Stomach (tissue), 4 donors: ENCODE data around the gene SERPINF2.

Experiments
- EP300 ChIP-seq: sonication (generic); formaldehyde crosslinking; IDR thresholded peaks from one replicate; pipeline ENCODE4 v1.6.1; 2017; ENCODE audit warnings: antibody characterized with exemption
- POLR2A ChIP-seq, 4 donors: fragments of 450-650 bp; IDR thresholded peaks; one replicate each; pipeline ENCODE4 v1.6.1; 2016; ENCODE audit warnings: antibody characterized with exemption in 4 of 4, control low read depth in 2 of 4, mild to moderate bottlenecking in 1 of 4, moderate library complexity in 1 of 4
- TF ChIP-seq, protein P1 (sequence below), 7 experiments: fragments of 450-650 bp in 4 of 7; fragments of 200-600 bp in 3 of 7; sonication (generic) in 3 of 7; IDR thresholded peaks; one replicate each; pipeline ENCODE4 v1.5.1; 2016 to 2019; ENCODE audit warnings: antibody characterized with exemption in 7 of 7, control low read depth in 2 of 7, mild to moderate bottlenecking in 1 of 7

DNA sequence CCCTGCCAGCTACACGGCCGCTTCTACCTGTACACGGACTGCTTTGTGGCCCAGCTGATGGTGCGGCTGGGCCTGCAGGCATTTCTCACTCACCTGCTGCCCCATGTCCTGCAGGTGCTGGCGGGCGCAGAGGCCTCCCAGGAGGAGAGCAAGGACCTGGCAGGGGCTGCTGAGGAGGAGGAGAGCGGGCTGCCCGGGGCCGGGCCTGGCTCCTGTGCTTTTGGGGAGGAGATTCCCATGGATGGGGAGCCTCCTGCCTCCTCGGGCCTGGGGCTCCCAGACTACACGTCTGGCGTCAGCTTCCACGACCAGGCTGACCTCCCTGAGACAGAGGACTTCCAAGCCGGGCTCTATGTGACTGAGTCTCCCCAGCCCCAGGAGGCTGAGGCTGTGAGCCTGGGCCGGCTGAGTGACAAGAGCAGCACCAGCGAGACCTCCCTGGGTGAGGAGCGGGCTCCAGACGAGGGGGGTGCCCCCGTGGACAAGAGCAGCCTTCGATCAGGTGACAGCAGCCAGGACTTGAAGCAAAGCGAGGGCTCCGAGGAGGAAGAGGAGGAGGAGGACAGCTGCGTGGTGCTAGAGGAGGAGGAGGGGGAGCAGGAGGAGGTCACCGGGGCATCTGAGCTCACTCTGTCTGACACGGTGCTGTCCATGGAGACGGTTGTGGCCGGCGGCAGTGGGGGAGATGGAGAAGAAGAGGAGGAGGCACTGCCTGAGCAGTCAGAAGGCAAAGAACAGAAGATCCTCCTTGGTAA is 14.6 kb upstream of the SERPINF2 start:
- TF ChIP-seq, protein P1, sequence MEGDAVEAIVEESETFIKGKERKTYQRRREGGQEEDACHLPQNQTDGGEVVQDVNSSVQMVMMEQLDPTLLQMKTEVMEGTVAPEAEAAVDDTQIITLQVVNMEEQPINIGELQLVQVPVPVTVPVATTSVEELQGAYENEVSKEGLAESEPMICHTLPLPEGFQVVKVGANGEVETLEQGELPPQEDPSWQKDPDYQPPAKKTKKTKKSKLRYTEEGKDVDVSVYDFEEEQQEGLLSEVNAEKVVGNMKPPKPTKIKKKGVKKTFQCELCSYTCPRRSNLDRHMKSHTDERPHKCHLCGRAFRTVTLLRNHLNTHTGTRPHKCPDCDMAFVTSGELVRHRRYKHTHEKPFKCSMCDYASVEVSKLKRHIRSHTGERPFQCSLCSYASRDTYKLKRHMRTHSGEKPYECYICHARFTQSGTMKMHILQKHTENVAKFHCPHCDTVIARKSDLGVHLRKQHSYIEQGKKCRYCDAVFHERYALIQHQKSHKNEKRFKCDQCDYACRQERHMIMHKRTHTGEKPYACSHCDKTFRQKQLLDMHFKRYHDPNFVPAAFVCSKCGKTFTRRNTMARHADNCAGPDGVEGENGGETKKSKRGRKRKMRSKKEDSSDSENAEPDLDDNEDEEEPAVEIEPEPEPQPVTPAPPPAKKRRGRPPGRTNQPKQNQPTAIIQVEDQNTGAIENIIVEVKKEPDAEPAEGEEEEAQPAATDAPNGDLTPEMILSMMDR (IDR thresholded peaks at IDR 0.05) = no peak
- no peak for TF ChIP-seq POLR2A (IDR thresholded peaks at IDR 0.05)
- no peak for TF ChIP-seq EP300
